Right kidney (tissue), 1 donor: ENCODE data around the gene BAG2.

Experiments
- DNase-seq: peaks from one replicate; pipeline ENCODE4 v3.0.0-alpha.2; 2016

BAG2 gene

DNA sequence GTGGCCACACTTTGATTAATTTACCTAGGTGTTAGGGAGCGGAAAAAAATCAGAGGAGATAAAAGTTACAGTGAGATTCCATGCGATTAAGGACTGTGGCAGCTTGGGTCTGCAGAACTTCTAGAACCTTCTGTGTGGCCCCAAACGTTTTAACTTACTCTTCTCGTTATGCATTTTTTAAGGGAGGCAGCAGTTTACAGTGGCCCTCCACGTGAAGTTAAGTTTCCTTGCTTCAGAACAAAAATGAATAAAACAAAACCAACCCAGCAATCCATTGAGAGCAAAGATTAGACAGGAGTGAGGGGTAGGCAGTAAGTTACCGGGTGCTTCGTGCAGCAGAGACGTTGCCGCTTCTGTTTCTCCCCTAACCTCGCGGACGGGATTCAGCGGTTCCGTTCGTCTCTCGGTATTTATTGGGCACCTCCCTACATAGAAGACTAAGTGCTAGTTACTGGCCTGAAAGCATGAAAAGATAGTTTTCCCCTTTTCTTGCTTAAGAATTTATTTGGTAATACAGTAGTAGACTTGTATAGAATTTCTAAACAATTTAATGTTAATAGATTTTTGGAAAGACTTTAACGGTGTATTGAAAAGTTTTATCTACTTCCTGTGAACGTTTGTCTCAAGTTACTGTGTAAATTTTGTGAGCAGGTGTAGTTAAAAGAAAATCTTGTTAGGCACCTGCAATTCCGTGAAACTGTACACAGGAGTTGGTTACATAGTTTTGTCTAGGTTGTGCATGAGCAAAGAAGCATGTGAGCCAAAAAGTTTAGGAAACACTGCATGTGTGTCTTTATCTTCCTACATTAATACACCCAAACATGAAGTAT, 1.1 kb downstream of the BAG2 start:
- DNase-seq: no peak

GRCh38 chr6:57173886-57174510, 1.9 kb downstream of the BAG2 start:
- DNase-seq: no peak

DNA sequence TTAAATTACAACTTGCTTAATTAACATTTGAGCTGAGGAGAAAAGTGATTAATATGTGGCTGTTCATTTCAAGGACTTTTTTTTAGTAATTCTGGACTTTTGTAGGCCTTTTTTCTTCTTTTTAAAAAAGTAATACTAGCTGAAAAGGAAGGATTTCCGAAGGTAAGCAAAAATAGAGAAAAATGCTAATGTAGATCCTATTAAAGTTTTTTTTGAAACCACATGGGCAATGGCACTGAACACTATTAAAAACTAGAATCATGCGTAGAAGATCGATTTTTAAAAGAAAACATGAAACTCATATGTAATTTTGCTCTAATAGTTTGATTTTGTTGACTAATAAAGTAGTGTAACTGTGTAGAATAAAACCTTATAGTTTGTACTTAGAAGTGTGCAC, 2.4 kb downstream of the BAG2 start:
- DNase-seq: no peak

- no peak for DNase-seq
Observed at GRCh38 chr6:57177545-57178265, 5.6 kb downstream of the BAG2 start.

DNA sequence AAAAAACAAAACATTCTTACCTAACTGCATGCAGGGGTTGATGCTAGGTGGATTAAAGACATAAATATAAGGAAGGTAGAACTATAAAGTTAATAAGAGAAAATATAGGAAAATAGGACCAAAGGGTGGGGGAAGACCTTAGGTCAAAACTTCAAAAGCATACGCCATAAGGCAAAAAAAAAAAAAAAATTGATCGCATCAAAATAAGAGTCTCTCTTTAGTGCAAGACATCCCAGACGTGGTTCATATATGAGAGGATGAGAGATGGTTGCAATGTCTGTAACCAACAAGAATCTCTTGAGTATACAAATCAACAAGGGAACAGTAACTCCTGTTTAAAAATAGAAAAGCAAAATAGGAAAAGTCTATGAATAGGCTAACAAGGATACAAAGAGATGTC, 8.5 kb downstream of the BAG2 start:
- DNase-seq: no peak

GRCh38 chr6:57182017-57182432, 9.9 kb downstream of the BAG2 start:
- DNase-seq: no peak

GRCh38 chr6:57183336-57183735, 11.2 kb downstream of the BAG2 start:
- DNase-seq: no peak

- no peak for DNase-seq
Observed at GRCh38 chr6:57190140-57190539, 18.0 kb downstream of the BAG2 start.

DNA sequence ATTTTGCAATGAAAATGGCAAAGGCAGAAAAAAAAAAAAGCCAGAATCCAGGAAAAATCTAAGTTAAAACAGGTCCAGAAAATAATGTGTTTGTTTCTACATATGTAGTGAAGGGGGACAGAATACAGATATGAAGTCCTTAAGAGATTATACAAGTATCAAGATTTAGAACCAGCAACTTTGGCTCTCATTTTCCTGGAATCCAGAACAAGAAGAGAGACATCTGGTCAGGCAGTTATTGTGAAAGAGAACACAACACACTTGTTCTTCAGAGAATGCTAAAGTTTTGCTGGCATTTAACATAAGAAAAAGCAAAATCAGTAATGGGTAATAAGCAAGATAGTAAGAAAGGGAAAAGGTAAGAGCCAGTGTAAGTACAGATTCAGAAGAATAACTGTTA, 21.1 kb downstream of the BAG2 start:
- no peak for DNase-seq

GRCh38 chr6:57195457-57195856, 23.3 kb downstream of the BAG2 start:
- no peak for DNase-seq

DNA sequence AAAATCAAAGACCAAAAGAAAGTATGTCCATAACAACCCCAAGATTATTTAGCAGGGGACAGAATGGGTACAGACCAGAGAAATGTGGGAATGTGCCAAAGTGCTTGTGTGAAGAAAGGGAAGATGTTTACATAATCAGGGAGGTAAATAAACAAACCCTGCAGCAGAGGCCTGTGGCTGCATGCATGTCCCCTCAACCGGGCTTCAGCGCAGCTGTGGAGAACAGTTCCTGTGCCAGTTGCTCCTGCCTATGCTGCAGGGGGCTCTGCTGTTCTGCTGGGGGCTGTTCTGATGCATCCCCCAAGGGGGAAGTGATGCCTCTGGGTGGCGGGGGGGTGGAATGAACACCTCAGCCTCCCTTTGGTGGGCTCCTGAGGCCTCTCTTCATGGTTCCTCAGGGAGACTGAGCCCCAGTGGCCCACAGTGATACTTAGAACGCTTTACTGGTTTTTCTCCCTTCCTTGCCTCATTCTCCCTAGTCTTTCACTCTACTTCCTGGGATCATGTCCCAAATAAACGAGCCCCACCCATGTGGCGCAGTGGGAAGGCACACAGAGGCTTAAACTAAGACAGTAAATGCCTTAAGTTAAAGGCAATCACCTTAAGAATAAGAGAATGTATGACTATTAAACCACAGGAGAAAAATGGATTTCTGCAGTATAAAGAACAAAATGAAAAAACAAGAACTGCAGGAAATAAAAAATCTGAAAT, 27.0 kb downstream of the BAG2 start:
- no peak for DNase-seq

DNA sequence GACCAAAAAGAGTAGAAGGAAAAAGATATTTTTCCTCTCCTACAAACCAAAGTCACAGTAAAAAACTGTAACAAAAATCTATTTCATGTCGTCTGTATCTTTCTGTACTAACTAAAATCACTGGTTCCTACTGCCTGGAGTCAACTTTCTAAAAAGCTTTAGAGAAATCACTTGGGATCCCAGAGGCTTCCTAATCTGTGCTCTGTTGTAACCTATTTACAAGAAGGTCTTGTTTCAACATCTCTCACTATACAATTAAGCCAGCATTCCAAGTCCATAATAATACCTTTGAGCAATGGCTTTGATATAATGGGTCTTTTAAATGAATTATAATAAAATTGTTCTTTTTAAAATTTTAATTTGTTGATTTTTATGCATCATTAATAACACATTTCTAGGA, 29.6 kb downstream of the BAG2 start:
- DNase-seq: no peak

GRCh38 chr6:57205550-57206328, 33.6 kb downstream of the BAG2 start:
- no peak for DNase-seq

- no peak for DNase-seq
Observed at GRCh38 chr6:57207141-57207540, 35.0 kb downstream of the BAG2 start.

- no peak for DNase-seq
Observed at GRCh38 chr6:57207872-57208271, 35.7 kb downstream of the BAG2 start.

- no peak for DNase-seq
Observed at GRCh38 chr6:57209030-57209429, 36.9 kb downstream of the BAG2 start.

DNA sequence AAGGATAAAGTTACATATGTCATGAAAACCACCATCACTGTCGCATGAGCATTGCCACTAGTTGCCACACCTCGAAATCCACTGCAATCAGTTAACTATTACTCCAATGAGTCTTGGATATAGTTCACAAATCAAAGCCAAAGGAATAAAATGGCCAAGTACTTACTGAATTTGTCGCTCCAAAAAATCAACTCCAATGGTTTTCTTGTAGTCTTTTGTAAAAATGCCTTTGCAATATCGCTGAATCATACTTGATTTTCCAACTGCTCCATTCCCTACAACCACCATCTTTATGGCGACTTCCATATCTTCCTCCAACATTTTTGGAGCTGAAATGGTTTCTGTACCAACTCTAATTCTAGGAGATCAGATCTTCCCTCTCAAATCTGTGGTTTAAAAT, 37.9 kb downstream of the BAG2 start:
- no peak for DNase-seq

GRCh38 chr6:57215260-57215659, 43.1 kb downstream of the BAG2 start:
- no peak for DNase-seq

GRCh38 chr6:57216235-57217101, 44.3 kb downstream of the BAG2 start:
- DNase-seq: no peak

DNA sequence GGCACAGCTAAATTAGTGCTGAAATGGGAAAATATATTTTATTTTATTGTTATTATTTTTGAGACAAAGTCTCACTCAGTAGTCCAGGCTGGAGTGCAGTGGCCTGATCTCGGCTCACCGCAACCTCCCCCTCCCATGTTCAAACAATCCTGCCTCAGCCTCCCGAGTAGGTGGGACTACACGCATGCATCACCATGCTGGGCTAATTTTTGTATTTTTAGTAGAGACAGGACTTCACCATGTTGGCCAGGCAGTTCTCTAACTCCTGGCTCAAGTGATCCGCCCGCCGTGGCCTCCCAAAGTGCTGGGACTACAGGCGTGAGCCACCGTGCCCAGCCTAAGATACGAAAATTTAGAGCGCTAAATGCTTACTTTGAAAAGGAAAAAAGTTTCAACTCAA, 45.1 kb downstream of the BAG2 start:
- no peak for DNase-seq
